CD4-positive, alpha-beta memory T cell (primary cell): Measurements from ENCODE around the gene IL1R2. TPM values are rescaled to one million over a fixed set of nuclear protein-coding genes. Genes with fewer than 3 reads are reported as not detected.

ENCODE experiments used
- CTCF ChIA-PET: fragments of 350-600 bp; sonication (Branson Sonifier 250); formaldehyde crosslinking; loops from one replicate; lab custom pipeline; 2021; ENCODE audit warnings: inconsistent platforms; ENCODE audit not compliant: partially characterized antibody; lab: Charles Lee
- POLR2A ChIA-PET: fragments of 350-600 bp; sonication (Branson Sonifier 250); formaldehyde crosslinking; loops from one replicate; lab custom pipeline; 2021; ENCODE audit not compliant: partially characterized antibody; lab: Charles Lee
- DNase-seq, 5 donors: peaks; one replicate each; pipeline versions ENCODE4 v3.0.0 to v3.0.0-alpha.2; 2020 to 2022; ENCODE audit warnings: mixed read lengths in 1 of 5
- H3K27ac ChIP-seq: one replicate; pipeline ENCODE4 v1.7.0; 2013; ENCODE audit warnings: low read depth, low read length
- H3K27me3 ChIP-seq: 2 replicates; pipeline ENCODE4 v1.7.0; 2013; ENCODE audit warnings: mild to moderate bottlenecking, low read length, moderate library complexity; ENCODE audit not compliant: insufficient read depth
- H3K36me3 ChIP-seq: 2 replicates; pipeline ENCODE4 v1.7.0; 2013; ENCODE audit warnings: mild to moderate bottlenecking, low read length, moderate library complexity; ENCODE audit not compliant: insufficient read depth
- H3K4me1 ChIP-seq: 2 replicates; pipeline ENCODE4 v1.7.0; 2013; ENCODE audit warnings: mild to moderate bottlenecking, low read length, moderate library complexity; ENCODE audit not compliant: insufficient read depth
- H3K4me3 ChIP-seq, 2 donors: one replicate each; pipeline ENCODE4 v1.7.0; 2013; ENCODE audit warnings: low read length in 2 of 2, mild to moderate bottlenecking in 1 of 2
- H3K9me3 ChIP-seq, 2 donors: one replicate each; pipeline ENCODE4 v1.7.0; 2013; ENCODE audit warnings: low read length in 2 of 2, control low read depth in 1 of 2; ENCODE audit not compliant: control insufficient read depth in 1 of 2
- H3K27ac Mint-ChIP-seq, 7 donors: one replicate each; pipeline ENCODE4 v1.8.0; 2020 to 2021; ENCODE audit warnings: mixed read lengths in 7 of 7, mild to moderate bottlenecking in 6 of 7, inconsistent platforms in 3 of 7, moderate library complexity in 3 of 7
- H3K27me3 Mint-ChIP-seq, 2 donors: one replicate each; pipeline ENCODE4 v1.8.0; 2020 to 2021; ENCODE audit warnings: mixed read lengths in 2 of 2
- H3K36me3 Mint-ChIP-seq, 2 donors: one replicate each; pipeline ENCODE4 v1.8.0; 2020 to 2021; ENCODE audit warnings: mixed read lengths in 2 of 2, inconsistent platforms in 1 of 2, mild to moderate bottlenecking in 1 of 2
- H3K4me1 Mint-ChIP-seq, 4 donors: one replicate each; pipeline ENCODE4 v1.8.0; 2020 to 2021; ENCODE audit warnings: mixed read lengths in 4 of 4, mild to moderate bottlenecking in 1 of 4
- H3K4me3 Mint-ChIP-seq, 8 donors: one replicate each; pipeline ENCODE4 v1.8.0; 2020 to 2021; ENCODE audit warnings: mixed read lengths in 8 of 8, mild to moderate bottlenecking in 7 of 8, moderate library complexity in 6 of 8, inconsistent platforms in 3 of 8
- H3K9me3 Mint-ChIP-seq, 8 donors: one replicate each; pipeline ENCODE4 v1.8.0; 2020 to 2021; ENCODE audit warnings: mixed read lengths in 8 of 8, mild to moderate bottlenecking in 5 of 8, inconsistent platforms in 3 of 8, moderate library complexity in 1 of 8
- intact Hi-C: fragments of 100-400 bp; cut with micrococcal nuclease; formaldehyde crosslinking; loops from one replicate; pipeline ENCODE4 v1.15.1; 2023
- polyA plus RNA-seq, 2 donors: library from polyadenylated mRNA; unstranded; fragments of 300-500 nt; fragmentation: Illumina TruSeq; gene quantifications; one replicate each; pipeline ENCODE4 v1.2.3, GENCODE V29; 2021
- total RNA-seq, 2 experiments: library from RNA; stranded (reverse); gene quantifications; one replicate each; pipeline ENCODE4 v1.2.3, GENCODE V29; 2021

The IL1R2 gene
- total and polyA plus RNA-seq, 4 experiments from 2014 or later = 0.61 to 2.1 TPM; not detected in 2

DNA sequence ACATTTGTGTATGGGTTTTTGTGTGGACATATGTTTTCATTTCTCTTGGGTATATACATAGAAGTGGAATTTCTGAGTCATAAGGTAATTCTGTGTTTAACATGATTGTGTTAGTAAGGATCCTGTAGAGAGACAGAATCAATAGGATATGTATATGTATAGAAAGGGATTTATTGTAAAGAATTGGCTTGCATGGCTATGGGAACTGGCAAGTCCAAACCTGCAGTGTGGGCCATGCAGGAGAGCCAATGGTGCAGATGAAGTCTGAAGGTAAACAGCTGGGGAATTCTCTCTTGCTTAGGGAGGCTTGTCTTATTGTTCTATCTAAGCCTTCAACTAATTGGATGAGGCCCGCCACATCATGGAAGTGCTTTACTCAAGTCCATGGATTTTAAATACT lies 39.2 kb upstream of the IL1R2 start:
- Histone ChIP-seq H3K27me3 (no peaks in the 10 kb centered on the region), H3K36me3 (no peaks in the 10 kb centered on the region), H3K27ac (no peak overlapping the region), H3K4me1 (no peaks in the 10 kb centered on the region), H3K4me3 (no peak overlapping the region), H3K9me3 (no peaks in the 10 kb centered on the region)
- no peak for DNase-seq
- peaks cover 0 to 3% (median 0%) of the 10 kb centered on the region in 4 donors for H3K4me1 Mint-ChIP-seq
- H3K4me3 Mint-ChIP-seq = no peak overlapping the region
- H3K9me3 Mint-ChIP-seq = peaks cover 0 to 14% (median 8%) of the 10 kb centered on the region in 8 donors
- no peak overlapping the region for H3K27ac Mint-ChIP-seq
- POLR2A ChIA-PET = no interaction called here
- intact Hi-C loops = no loop called here
- CTCF ChIA-PET = no interaction called here
- no peaks in the 10 kb centered on the region for H3K36me3 Mint-ChIP-seq
- peaks cover 3 to 5% of the 10 kb centered on the region in 2 donors for H3K27me3 Mint-ChIP-seq

DNA sequence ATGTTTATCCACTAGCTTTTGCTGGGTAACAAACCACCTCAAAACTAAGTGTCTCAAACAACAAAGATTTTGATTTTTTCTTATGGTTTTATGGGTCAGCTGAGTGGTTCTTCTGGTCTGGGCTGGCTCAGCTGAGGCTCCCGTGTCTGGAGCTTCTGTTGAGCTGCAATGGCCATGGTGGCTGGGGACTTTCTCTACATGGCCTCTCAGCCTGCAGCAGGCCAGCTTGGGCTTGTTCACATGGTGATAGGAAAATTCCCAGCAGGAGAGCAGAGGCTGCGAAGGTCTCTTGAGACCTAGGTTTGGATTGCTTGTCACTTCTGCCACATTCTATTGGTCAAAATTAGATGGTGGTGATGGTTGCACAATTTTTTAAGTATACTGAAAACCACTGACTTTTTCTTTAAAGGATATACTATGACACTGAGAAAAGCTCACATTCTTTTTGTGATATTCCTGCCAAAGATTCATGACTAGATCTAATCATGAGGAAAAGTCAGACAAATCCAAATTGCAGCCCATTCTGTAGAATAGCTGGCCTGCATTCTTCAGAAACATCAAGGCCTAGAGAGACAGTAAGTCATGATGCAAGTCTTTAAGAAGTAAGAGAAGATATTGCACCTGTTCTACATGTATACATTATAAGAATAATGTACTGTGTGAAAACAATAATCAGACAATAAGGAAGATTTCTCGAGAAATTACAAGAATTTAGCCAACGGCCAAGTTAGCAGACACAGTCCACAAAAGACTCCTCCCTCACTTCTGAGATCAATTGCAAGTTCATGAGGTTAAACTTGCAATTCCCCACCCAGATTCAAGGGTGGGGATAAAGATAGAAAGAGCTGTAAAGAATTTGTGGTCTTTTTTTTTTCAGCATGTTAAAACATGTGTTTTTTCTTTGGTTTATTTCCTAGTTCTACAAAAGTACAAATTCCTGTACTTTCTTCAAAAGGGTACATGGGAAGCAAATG lies 35.0 kb upstream of the IL1R2 start:
- Mint-ChIP-seq H3K27ac (no peak overlapping the region), H3K36me3 (no peaks in the 10 kb centered on the region), H3K27me3 (peaks cover 0 to 1% of the 10 kb centered on the region in 2 donors), H3K4me1 (peaks cover 0 to 3% (median 0%) of the 10 kb centered on the region in 4 donors), H3K4me3 (no peak overlapping the region), H3K9me3 (peaks cover 0 to 16% (median 6%) of the 10 kb centered on the region in 8 donors)
- Histone ChIP-seq H3K4me1 (no peaks in the 10 kb centered on the region), H3K9me3 (no peaks in the 10 kb centered on the region), H3K27me3 (no peaks in the 10 kb centered on the region), H3K36me3 (no peaks in the 10 kb centered on the region), H3K27ac (no peak overlapping the region), H3K4me3 (no peak overlapping the region)
- POLR2A ChIA-PET = no interaction called here
- no peak for DNase-seq
- CTCF ChIA-PET = no interaction called here
- intact Hi-C loops = no loop called here

DNA sequence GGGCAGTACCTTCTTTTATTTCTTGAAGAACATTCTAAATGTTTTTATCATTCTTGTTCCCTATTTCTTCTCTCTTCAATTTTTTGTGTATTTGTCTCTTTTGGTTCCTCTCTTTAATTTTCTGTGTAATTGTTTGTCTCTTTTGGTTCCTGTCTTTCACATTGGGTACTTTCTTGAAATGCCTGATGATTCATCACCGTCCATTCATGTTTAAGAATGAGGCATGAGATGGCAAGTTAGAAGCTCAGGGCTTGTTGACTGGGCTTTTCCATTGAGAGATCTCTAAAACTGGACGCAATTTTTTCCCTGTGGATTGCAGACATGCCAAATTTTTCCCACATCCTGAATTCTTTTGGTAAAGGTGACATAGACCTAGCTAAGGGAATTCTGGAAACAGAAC lies 33.7 kb upstream of the IL1R2 start:
- DNase-seq = no peak
- no peaks in the 10 kb centered on the region for H3K4me1 ChIP-seq

DNA sequence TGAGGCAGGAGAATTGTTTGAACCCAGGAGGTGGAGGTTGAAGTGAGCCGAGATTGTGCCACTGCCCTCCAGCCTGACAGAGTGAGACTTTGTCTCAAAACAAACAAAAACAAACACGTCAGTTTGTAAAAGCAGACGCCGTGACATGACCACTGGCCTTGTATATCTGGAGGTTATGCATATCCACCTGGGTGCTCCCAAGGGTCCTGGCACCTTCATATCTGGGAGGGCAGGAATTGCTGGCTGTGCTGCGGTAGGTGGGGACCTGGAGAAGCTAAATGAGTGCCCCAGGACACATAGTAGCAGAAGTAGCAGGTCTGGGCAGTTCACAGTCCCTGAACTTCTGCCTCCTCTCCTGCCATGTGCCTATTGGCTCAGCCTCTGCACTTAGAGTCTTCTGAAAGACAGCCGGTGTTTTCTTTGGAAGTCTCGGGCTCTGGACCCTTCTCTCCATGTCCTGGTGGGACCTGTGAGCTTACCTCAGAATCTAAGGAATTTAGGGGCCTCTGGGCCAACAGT lies 30.9 kb upstream of the IL1R2 start:
- DNase-seq = no peak
- H3K27me3 ChIP-seq = no peaks in the 10 kb centered on the region
- no peaks in the 10 kb centered on the region for H3K9me3 ChIP-seq
- no peaks in the 10 kb centered on the region for H3K4me1 ChIP-seq
- Mint-ChIP-seq H3K27me3 (peaks cover 0 to 3% of the 10 kb centered on the region in 2 donors), H3K27ac (no peak overlapping the region), H3K36me3 (no peaks in the 10 kb centered on the region), H3K4me1 (no peaks in the 10 kb centered on the region), H3K9me3 (peaks cover 0 to 16% (median 6%) of the 10 kb centered on the region in 8 donors), H3K4me3 (no peak overlapping the region)
- POLR2A ChIA-PET = no interaction called here
- intact Hi-C loops = no loop called here
- no peak overlapping the region for H3K27ac ChIP-seq
- H3K4me3 ChIP-seq = no peak overlapping the region
- CTCF ChIA-PET = no interaction called here
- no peaks in the 10 kb centered on the region for H3K36me3 ChIP-seq

More for the DNA sequence above, 33.7 kb upstream of the IL1R2 start:
- H3K4me1 Mint-ChIP-seq = peaks cover 0 to 3% (median 0%) of the 10 kb centered on the region in 4 donors
- Histone ChIP-seq H3K27ac (no peak overlapping the region), H3K4me3 (no peak overlapping the region), H3K27me3 (no peaks in the 10 kb centered on the region), H3K9me3 (no peaks in the 10 kb centered on the region), H3K36me3 (no peaks in the 10 kb centered on the region)
- no peaks in the 10 kb centered on the region for H3K36me3 Mint-ChIP-seq
- ChIA-PET CTCF (no interaction called here), POLR2A (no interaction called here)
- peaks cover 0 to 16% (median 6%) of the 10 kb centered on the region in 8 donors for H3K9me3 Mint-ChIP-seq
- no peak overlapping the region for H3K27ac Mint-ChIP-seq
- no peak overlapping the region for H3K4me3 Mint-ChIP-seq
- intact Hi-C loops = no loop called here
- peaks cover 0 to 1% of the 10 kb centered on the region in 2 donors for H3K27me3 Mint-ChIP-seq

DNA sequence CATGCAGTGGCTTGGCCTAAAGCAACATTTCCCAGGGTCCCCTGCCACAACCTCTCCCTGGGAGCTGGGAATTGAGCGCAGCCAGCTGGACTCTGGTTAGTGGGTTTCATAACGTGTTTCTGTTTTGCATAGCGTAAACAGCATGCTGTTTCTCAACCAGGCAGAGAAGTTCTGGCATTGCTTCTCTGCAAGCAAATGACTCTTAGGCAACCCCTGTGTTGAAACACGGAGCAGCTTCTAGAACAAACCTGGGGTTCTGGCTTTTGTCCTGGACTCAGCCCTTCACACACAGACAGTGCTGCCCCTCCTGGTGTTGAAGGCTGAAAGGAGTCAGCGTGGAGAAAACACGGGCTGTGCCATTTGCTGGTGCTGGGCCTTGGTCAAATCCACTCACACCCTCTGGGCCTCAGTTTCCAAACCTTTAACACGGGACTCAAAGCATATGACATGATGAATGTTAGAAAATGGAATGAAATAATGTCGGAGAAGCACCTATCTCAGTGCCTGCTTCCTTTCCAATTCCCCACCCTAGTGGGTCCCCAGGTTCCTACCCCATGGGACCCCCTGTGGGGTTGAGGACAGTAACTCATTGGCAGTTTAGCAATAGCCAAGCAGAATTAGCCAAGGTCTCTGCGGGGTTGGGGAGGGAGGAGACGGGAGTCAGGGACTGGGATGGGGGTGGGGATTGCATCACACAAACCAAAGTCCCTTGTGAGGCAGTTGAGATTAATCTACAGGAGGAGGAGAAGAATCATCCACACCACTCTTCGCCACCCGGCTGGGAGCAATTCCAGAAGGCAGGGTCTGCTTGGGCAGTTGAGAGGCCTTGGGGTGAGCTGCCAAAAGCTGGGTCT lies 30.2 kb upstream of the IL1R2 start:
- H3K9me3 ChIP-seq = no peaks in the 10 kb centered on the region
- Mint-ChIP-seq H3K9me3 (peaks cover 0 to 16% (median 6%) of the 10 kb centered on the region in 8 donors), H3K4me1 (no peaks in the 10 kb centered on the region), H3K27me3 (peaks cover 0 to 3% of the 10 kb centered on the region in 2 donors), H3K36me3 (no peaks in the 10 kb centered on the region), H3K27ac (no peak overlapping the region), H3K4me3 (no peak overlapping the region)
- H3K4me1 ChIP-seq = no peaks in the 10 kb centered on the region
- DNase-seq = no peak
- no peak overlapping the region for H3K4me3 ChIP-seq
- H3K36me3 ChIP-seq = no peaks in the 10 kb centered on the region
- intact Hi-C loops = no loop called here
- H3K27me3 ChIP-seq = no peaks in the 10 kb centered on the region
- no peak overlapping the region for H3K27ac ChIP-seq
- ChIA-PET CTCF (no interaction called here), POLR2A (no interaction called here)

DNA sequence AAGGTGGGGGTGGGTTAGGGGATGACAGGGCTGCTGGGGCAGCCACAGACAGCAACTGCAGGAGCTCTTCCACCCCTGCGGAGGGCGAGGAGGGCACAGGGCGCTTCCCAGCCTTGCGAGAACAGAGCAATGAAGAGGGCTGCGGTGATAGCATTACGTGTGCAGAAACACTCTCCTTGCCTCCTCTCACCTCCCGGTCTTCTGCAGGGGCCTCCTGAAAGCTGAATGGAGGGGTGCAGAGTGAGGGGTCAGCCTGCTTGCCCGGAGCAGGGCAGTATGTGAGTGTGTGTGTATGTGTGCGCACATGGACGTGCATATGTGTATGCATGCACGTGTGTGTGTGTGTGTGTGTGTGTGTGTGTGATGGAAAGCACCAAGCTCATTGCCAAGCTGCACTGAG lies 29.5 kb upstream of the IL1R2 start:
- POLR2A ChIA-PET = no interaction called here
- Histone ChIP-seq H3K36me3 (no peaks in the 10 kb centered on the region), H3K27ac (no peak overlapping the region), H3K4me3 (no peak overlapping the region), H3K27me3 (no peaks in the 10 kb centered on the region), H3K9me3 (no peaks in the 10 kb centered on the region), H3K4me1 (no peaks in the 10 kb centered on the region)
- CTCF ChIA-PET = no interaction called here
- H3K9me3 Mint-ChIP-seq = peaks cover 0 to 9% (median 6%) of the 10 kb centered on the region in 8 donors
- H3K4me3 Mint-ChIP-seq = no peak overlapping the region
- intact Hi-C loops = no loop called here
- peaks cover 0 to 3% of the 10 kb centered on the region in 2 donors for H3K27me3 Mint-ChIP-seq
- no peak overlapping the region for H3K27ac Mint-ChIP-seq
- H3K4me1 Mint-ChIP-seq = no peaks in the 10 kb centered on the region
- H3K36me3 Mint-ChIP-seq = no peaks in the 10 kb centered on the region
- no peak for DNase-seq

DNA sequence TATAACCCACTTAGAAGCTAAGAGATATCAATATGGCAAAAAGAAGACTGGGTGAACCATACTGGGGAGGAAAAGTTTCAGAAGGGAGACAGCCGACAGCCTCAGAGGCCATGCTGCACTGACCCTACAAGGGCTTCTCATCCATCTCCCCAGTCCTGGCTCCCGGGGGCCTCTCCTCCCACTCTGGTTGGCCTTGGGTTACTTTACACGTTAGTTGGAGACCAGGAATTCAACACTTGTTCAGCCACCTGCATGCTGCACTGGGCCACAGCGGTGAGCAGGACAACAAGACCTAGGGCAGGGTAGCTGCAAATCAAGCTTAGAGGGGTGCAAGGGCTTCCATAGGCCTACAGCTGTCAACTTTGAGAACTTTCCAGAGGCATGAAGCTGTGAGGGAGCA lies 28.6 kb upstream of the IL1R2 start:
- Mint-ChIP-seq H3K4me1 (no peaks in the 10 kb centered on the region), H3K9me3 (peaks cover 0 to 4% (median under 1%) of the 10 kb centered on the region in 8 donors), H3K4me3 (no peak overlapping the region), H3K36me3 (no peaks in the 10 kb centered on the region), H3K27me3 (peaks cover 0 to 3% of the 10 kb centered on the region in 2 donors), H3K27ac (no peak overlapping the region)
- Histone ChIP-seq H3K27me3 (no peaks in the 10 kb centered on the region), H3K4me3 (no peak overlapping the region), H3K36me3 (no peaks in the 10 kb centered on the region), H3K27ac (no peak overlapping the region), H3K9me3 (no peaks in the 10 kb centered on the region), H3K4me1 (no peaks in the 10 kb centered on the region)
- intact Hi-C loops = no loop called here
- DNase-seq = no peak
- CTCF ChIA-PET = no interaction called here
- POLR2A ChIA-PET = no interaction called here
